ENCODE results near the gene PPM1J. TPM values are rescaled to one million over a fixed set of nuclear protein-coding genes. Genes with fewer than 3 reads are reported as not detected.

PPM1J gene
- total and polyA plus RNA-seq, 9 of the 15 experiments (the other 6 are each of a cell fraction or from before 2014, with no cell fraction given): 0.25 to 10.5 (median 4.2) TPM

- TF ChIP-seq ZBTB49 (CRISPR knock-in tag; IDR thresholded peaks at IDR 0.05; ENCODE audit: borderline replicate concordance) (no peak), IRF9 (tag; IDR thresholded peaks at IDR 0.05) (no peak), SNRNP70 (optimal IDR thresholded peaks at IDR 0.05; ENCODE audit: low read depth, low read length) (peak; percentile 48), CTCFL (IDR thresholded peaks at IDR 0.05; ENCODE audit: borderline replicate concordance, insufficient read depth, low read depth, low read length, poor library complexity, severe bottlenecking) (no peak), OTX1 (CRISPR knock-in tag; IDR thresholded peaks at IDR 0.05) (no peak), PHF21A (IDR thresholded peaks at IDR 0.05; ENCODE audit: borderline replicate concordance, low read depth) (peak; percentile 99), TAF9B (IDR thresholded peaks at IDR 0.05; ENCODE audit: partially characterized antibody) (peak; percentile 15), ZNF79 (CRISPR knock-in tag; IDR thresholded peaks at IDR 0.05; ENCODE audit: low read depth) (no peak), ZNF165 (CRISPR knock-in tag; IDR thresholded peaks at IDR 0.05; ENCODE audit: borderline replicate concordance) (no peak), SUPT5H (IDR thresholded peaks at IDR 0.05) (no peak), ZBTB34 (CRISPR knock-in tag; IDR thresholded peaks at IDR 0.05) (no peak), ZNF766 (CRISPR knock-in tag; conservative IDR thresholded peaks at IDR 0.05) (no peak; the same call in 1 of the 2 replicates), ZNF57 (CRISPR knock-in tag; IDR thresholded peaks at IDR 0.05) (peak; percentile 70; the same call in 1 of the 2 replicates), TBP (optimal IDR thresholded peaks at IDR 0.05; ENCODE audit: low read depth, low read length) (no peak), KDM1A (IDR thresholded peaks at IDR 0.05) (peak; percentile 98), ZNF354B (CRISPR knock-in tag; IDR thresholded peaks at IDR 0.05) (no peak), PPARD (CRISPR knock-in tag; IDR thresholded peaks at IDR 0.05) (no peak), NFE2 (IDR thresholded peaks at IDR 0.05; ENCODE audit: low read depth) (no peak), SREBF1 (IDR thresholded peaks at IDR 0.05; ENCODE audit: borderline replicate concordance, low read depth, low read length) (no peak), ZNF830 (CRISPR knock-in tag; IDR thresholded peaks at IDR 0.05) (peak; percentile 89; the same call in 1 of the 2 replicates), PHF20 (IDR thresholded peaks at IDR 0.05; ENCODE audit: partially characterized antibody) (no peak), PTTG1 (tag; IDR thresholded peaks at IDR 0.05; ENCODE audit: low read depth) (no peak), E2F3 (CRISPR knock-in tag; IDR thresholded peaks at IDR 0.05) (no peak)
These were observed 41.3 kb downstream of the PPM1J start (continued) for GRCh38 chr1:112673592-112674439.
